Esophagus squamous epithelium (tissue), 5 donors: ENCODE measurements around the gene IZUMO1R. TPM values are rescaled to one million over a fixed set of nuclear protein-coding genes. Genes with fewer than 3 reads are reported as not detected.

Source experiments
- DNase-seq: peaks from one replicate; lab custom pipeline; 2025; lab: John Stamatoyannopoulos, UW
- H3K27ac ChIP-seq, 4 donors: fragments of 200-600 bp; sonication (generic); one replicate each; pipeline ENCODE4 v1.5.1; 2016 to 2019; ENCODE audit warnings: mild to moderate bottlenecking in 1 of 4
- H3K27me3 ChIP-seq, 4 donors: fragments of 200-600 bp; sonication (generic); 1 replicate in 3 of 4; 2 replicates in 1 of 4; pipeline versions ENCODE4 v1.5.1 to v1.6.0; 2017 to 2021; ENCODE audit warnings: antibody characterized with exemption in 1 of 4
- H3K36me3 ChIP-seq, 3 donors: fragments of 200-600 bp; sonication (generic); one replicate each; pipeline ENCODE4 v1.5.1; 2016 to 2019
- H3K4me1 ChIP-seq, 3 donors: fragments of 200-600 bp; sonication (generic); one replicate each; pipeline ENCODE4 v1.5.1; 2017 to 2019
- H3K4me3 ChIP-seq, 4 donors: fragments of 200-600 bp; sonication (generic); 1 replicate in 3 of 4; 2 replicates in 1 of 4; pipeline ENCODE4 v1.5.1; 2016 to 2019; ENCODE audit warnings: mild to moderate bottlenecking in 2 of 4, moderate library complexity in 1 of 4
- H3K9me3 ChIP-seq, 3 donors: fragments of 200-600 bp; sonication (generic); one replicate each; pipeline ENCODE4 v1.5.1; 2016 to 2019
- POLR2A ChIP-seq, 4 donors: fragments of 450-650 bp; IDR thresholded peaks; one replicate each; pipeline ENCODE4 v1.6.1; 2017; ENCODE audit warnings: antibody characterized with exemption in 4 of 4, mild to moderate bottlenecking in 4 of 4, moderate library complexity in 3 of 4
- WGBS, 2 donors: methylation state at CpG; one replicate each; pipeline ENCODE4 v1.1.5; 2018; 5-methylcytosine and 5-hydroxymethylcytosine counted together
- intact Hi-C: fragments of 100-400 bp; cut with DNase I; formaldehyde crosslinking; loops from one replicate; pipeline ENCODE4 v1.15.0; 2022
- total RNA-seq, 4 donors: library from RNA; depleted of rRNA; stranded (reverse); fragments of >200 nt; gene quantifications; one replicate each; pipeline ENCODE4 v1.1.0, GENCODE V29; 2016
- TF ChIP-seq, protein P1 (sequence below), 6 experiments: fragments of 450-650 bp in 4 of 6; fragments of 200-600 bp in 2 of 6; sonication (generic) in 2 of 6; IDR thresholded peaks; one replicate each; pipeline ENCODE4 v1.5.1; 2016 to 2019; ENCODE audit warnings: antibody characterized with exemption in 6 of 6, mild to moderate bottlenecking in 4 of 6, moderate library complexity in 4 of 6
- donor health status: DM: yes; HTN: yes; CAD: no.

The IZUMO1R gene
- total RNA-seq, 4 donors from 2014 or later, result not detected

DNA sequence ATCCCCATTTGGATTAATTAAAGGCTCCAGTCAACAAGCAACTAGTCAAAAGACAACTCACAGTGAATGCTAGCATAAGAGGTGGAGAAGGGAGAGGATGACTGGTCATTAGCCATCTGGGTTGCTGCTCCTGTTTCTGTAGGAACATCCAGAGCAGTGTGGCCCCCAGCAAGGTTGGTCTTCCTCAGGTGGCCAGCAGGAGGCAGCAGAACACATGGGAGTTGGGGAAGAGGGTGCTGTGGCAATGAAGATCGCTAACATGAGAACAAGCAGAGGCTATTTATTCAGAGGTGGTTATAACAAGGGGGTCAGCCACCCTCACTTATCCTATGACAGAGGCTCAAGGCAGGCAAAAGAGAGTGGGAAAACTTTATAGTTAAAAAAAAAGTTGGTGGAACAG is 21.3 kb downstream of the IZUMO1R start:
- no peaks in the 10 kb centered on the region for H3K9me3 ChIP-seq
- no peak overlapping the region for H3K4me3 ChIP-seq
- no peaks in the 10 kb centered on the region for H3K27me3 ChIP-seq
- intact Hi-C loops, result no loop called here
- TF ChIP-seq, protein P1, sequence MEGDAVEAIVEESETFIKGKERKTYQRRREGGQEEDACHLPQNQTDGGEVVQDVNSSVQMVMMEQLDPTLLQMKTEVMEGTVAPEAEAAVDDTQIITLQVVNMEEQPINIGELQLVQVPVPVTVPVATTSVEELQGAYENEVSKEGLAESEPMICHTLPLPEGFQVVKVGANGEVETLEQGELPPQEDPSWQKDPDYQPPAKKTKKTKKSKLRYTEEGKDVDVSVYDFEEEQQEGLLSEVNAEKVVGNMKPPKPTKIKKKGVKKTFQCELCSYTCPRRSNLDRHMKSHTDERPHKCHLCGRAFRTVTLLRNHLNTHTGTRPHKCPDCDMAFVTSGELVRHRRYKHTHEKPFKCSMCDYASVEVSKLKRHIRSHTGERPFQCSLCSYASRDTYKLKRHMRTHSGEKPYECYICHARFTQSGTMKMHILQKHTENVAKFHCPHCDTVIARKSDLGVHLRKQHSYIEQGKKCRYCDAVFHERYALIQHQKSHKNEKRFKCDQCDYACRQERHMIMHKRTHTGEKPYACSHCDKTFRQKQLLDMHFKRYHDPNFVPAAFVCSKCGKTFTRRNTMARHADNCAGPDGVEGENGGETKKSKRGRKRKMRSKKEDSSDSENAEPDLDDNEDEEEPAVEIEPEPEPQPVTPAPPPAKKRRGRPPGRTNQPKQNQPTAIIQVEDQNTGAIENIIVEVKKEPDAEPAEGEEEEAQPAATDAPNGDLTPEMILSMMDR (IDR thresholded peaks at IDR 0.05), result peak in 3 of 6 experiments; percentile 22 to 58 (median 35)
- no peak for TF ChIP-seq POLR2A (IDR thresholded peaks at IDR 0.05)
- H3K36me3 ChIP-seq, result no peaks in the 10 kb centered on the region
- H3K27ac ChIP-seq, result no peak overlapping the region
- 24 to 53% methylated on average over 1 of the region's 1 CpG for WGBS, 2 donors
- peaks cover 0 to 4% (median 0%) of the 10 kb centered on the region in 3 donors for H3K4me1 ChIP-seq
- DNase-seq, result no peak

DNA sequence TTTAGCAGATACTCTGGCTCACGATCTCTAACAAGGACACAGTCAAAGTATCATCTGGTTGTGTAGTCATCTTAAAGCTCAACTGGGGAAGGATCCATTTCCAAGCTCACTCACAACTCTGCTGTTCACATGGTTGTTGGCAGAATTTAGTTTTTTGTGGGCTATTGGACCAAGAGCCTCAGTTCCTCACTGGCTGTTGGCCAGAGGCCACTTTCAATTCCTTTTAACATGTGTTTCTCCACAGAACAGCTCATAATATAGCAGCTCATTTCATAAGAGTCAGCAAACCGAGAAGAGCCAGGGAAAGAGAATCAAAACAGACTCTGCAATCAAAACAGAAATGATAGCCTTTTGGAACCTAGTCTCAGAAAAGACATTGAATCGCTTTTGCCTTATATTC is 22.6 kb downstream of the IZUMO1R start:
- no peaks in the 10 kb centered on the region for H3K36me3 ChIP-seq
- 44 to 46% methylated on average over 3 of the region's 3 CpGs for WGBS, 2 donors
- H3K4me3 ChIP-seq, result no peak overlapping the region
- TF ChIP-seq, protein P1 (IDR thresholded peaks at IDR 0.05), result no peak
- TF ChIP-seq POLR2A (IDR thresholded peaks at IDR 0.05), result no peak
- H3K27me3 ChIP-seq, result no peaks in the 10 kb centered on the region
- H3K27ac ChIP-seq, result no peak overlapping the region
- no peak for DNase-seq
- intact Hi-C loops, result no loop called here
- H3K4me1 ChIP-seq, result peaks cover 0 to 8% (median 0%) of the 10 kb centered on the region in 3 donors
- H3K9me3 ChIP-seq, result no peaks in the 10 kb centered on the region

DNA sequence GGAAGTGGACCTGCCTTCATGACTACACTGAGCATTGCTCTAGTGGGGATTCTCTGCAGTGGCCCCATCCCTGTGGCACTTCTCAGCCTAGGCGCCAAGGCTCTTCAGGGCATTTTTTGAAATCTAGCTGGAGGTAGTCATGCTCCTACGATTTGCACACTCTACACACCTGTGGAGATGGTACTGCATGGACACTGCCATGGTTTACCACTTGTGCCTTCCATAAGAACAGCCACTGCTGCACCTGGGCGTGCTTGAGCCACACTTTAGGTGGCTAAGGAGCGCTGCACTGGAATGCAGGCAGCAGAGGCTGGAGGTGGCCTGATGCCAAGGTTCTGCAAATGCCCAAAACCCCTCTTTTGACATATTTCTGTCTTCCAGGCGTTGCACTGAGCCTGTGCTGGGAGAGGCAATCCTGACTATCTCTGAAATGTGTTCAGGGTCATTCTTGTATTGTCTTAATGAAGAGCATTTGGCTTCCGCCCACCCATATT is 24.3 kb downstream of the IZUMO1R start:
- TF ChIP-seq, protein P1 (IDR thresholded peaks at IDR 0.05), result no peak
- no peak for TF ChIP-seq POLR2A (IDR thresholded peaks at IDR 0.05)
- no peaks in the 10 kb centered on the region for H3K9me3 ChIP-seq
- H3K4me1 ChIP-seq, result peaks cover 0 to 8% (median 0%) of the 10 kb centered on the region in 3 donors
- DNase-seq, result no peak
- H3K27me3 ChIP-seq, result no peaks in the 10 kb centered on the region
- WGBS, 2 donors, result 54 to 80% methylated on average over 4 to 6 of the region's 6 CpGs
- H3K4me3 ChIP-seq, result no peak overlapping the region
- intact Hi-C loops, result no loop called here
- H3K27ac ChIP-seq, result no peak overlapping the region
- no peaks in the 10 kb centered on the region for H3K36me3 ChIP-seq

DNA sequence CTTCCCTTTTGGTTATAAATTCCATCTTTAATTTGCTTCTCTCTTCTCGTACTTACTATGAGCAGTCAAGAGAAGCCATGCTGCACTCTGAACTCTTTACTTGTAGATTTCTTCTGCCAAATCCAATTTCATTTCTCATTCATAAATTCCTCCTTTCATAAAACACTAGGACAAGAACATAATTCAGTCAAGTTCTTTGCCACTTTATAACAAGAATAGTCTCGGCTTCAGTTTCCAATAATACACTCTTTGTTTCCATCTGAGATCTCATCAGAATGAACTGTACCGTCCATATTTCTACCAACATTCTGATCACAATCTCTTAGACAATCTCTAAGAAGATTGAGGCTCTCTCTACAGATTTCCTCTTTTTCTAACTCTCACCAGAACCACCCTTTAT is 25.1 kb downstream of the IZUMO1R start:
- intact Hi-C loops, result no loop called here
- Histone ChIP-seq H3K4me3 (no peak overlapping the region), H3K9me3 (no peaks in the 10 kb centered on the region), H3K36me3 (no peaks in the 10 kb centered on the region), H3K27ac (no peak overlapping the region), H3K4me1 (peaks cover 0 to 8% (median 0%) of the 10 kb centered on the region in 3 donors), H3K27me3 (no peaks in the 10 kb centered on the region)
- TF ChIP-seq POLR2A (IDR thresholded peaks at IDR 0.05), result no peak
- TF ChIP-seq, protein P1 (IDR thresholded peaks at IDR 0.05), result no peak
- 89 to 91% methylated on average over 3 of the region's 3 CpGs for WGBS, 2 donors
- no peak for DNase-seq

DNA sequence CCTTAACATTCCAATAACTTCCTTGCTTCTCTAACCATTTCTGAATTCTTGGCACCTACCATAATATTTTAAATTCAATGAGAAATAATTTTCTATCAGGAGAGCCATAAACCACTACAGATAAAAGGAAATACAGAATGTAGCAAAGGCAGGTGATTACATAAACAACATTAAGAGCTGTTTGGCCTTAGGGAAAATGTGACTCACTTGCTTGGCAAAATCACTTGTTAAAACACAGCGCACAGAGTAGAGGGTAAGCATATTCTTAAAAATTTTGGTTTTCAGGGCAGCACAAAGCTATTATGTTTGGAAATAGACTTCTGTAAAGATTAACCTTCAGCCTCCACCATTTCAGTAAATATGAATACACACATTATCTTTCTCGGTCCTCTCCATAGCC is 26.4 kb downstream of the IZUMO1R start:
- Histone ChIP-seq H3K27ac (no peak overlapping the region), H3K4me3 (no peak overlapping the region), H3K27me3 (no peaks in the 10 kb centered on the region), H3K9me3 (no peaks in the 10 kb centered on the region), H3K36me3 (no peaks in the 10 kb centered on the region), H3K4me1 (peaks cover 0 to 8% (median 0%) of the 10 kb centered on the region in 3 donors)
- 29 to 59% methylated on average over 2 of the region's 2 CpGs for WGBS, 2 donors
- DNase-seq, result no peak
- TF ChIP-seq, protein P1 (IDR thresholded peaks at IDR 0.05), result no peak
- no peak for TF ChIP-seq POLR2A (IDR thresholded peaks at IDR 0.05)
- intact Hi-C loops, result no loop called here
